Stimulated activated CD4-positive, alpha-beta T cell treated with anti-CD3 and anti-CD28 coated beads, Interleukin-15, amount 100 ng/mL, for 48 hours (primary cell): ENCODE results near the gene EDEM3.
"Not testable (repeated sequence)": the region's sequence is repeated elsewhere in the genome, so short reads cannot be mapped to it uniquely, and the experiment has no call there.

Source experiments
- DNase-seq, 2 donors: peaks; one replicate each; pipeline ENCODE4 v3.0.0-alpha.2; 2020; ENCODE audit warnings: low read depth in 2 of 2

Gene EDEM3

GRCh38 chr1:184770181-184770979, 15.7 kb upstream of the EDEM3 start:
- no peak for DNase-seq

GRCh38 chr1:184769241-184769640, 14.6 kb upstream of the EDEM3 start:
- no peak for DNase-seq

- DNase-seq = no peak
These were observed 13.8 kb upstream of the EDEM3 start for GRCh38 chr1:184768467-184768866.

- DNase-seq = no peak
These were observed 12.9 kb upstream of the EDEM3 start for GRCh38 chr1:184767591-184767990.

- DNase-seq = no peak
These were observed 9.8 kb upstream of the EDEM3 start for GRCh38 chr1:184764483-184764882.

GRCh38 chr1:184763520-184763919, 8.9 kb upstream of the EDEM3 start:
- DNase-seq = not testable (repeated sequence)

GRCh38 chr1:184761969-184762485, 7.4 kb upstream of the EDEM3 start:
- DNase-seq = no peak

- DNase-seq = no peak
These were observed 5.0 kb upstream of the EDEM3 start for GRCh38 chr1:184759651-184760050.

- DNase-seq = no peak
These were observed 4.5 kb upstream of the EDEM3 start for GRCh38 chr1:184759112-184759511.

GRCh38 chr1:184757891-184758290, 3.2 kb upstream of the EDEM3 start:
- no peak for DNase-seq

GRCh38 chr1:184757406-184757805, 2.7 kb upstream of the EDEM3 start:
- no peak for DNase-seq

GRCh38 chr1:184755226-184756065, 788 bp upstream of the EDEM3 start:
- DNase-seq = peak in 1 of 2 donors; percentile 2

- DNase-seq = peak; percentile 21 to 23
These were observed 816 bp downstream of the EDEM3 start for GRCh38 chr1:184753608-184754475.

GRCh38 chr1:184753117-184753516, 1.5 kb downstream of the EDEM3 start:
- DNase-seq = no peak

- DNase-seq = no peak
These were observed 2.0 kb downstream of the EDEM3 start for GRCh38 chr1:184752656-184753055.

- DNase-seq = no peak
These were observed 5.9 kb downstream of the EDEM3 start for GRCh38 chr1:184748740-184749139.

- DNase-seq = no peak
These were observed 7.3 kb downstream of the EDEM3 start for GRCh38 chr1:184747089-184747955.

GRCh38 chr1:184745929-184746638, 8.6 kb downstream of the EDEM3 start:
- no peak for DNase-seq

GRCh38 chr1:184745110-184745509, 9.5 kb downstream of the EDEM3 start:
- DNase-seq = no peak
